Stimulated activated effector memory CD8-positive, alpha-beta T cell treated with anti-CD3 and anti-CD28 coated beads, Interleukin-12 subunit alpha, Interleukin-12 subunit beta, amount 100 ng/mL, for 72 hours (primary cell): ENCODE results near the gene ZFR2.

ENCODE experiments used
- ATAC-seq: fragments of 150-1000 bp; cut with Tn5 transposase; 2 replicates; pipeline ENCODE4 v1.10.0; 2021
- DNase-seq, 2 donors: peaks; one replicate each; pipeline ENCODE4 v3.0.0; 2021 to 2022; ENCODE audit warnings: low spot score in 2 of 2
- H3K27ac Mint-ChIP-seq: one replicate; pipeline ENCODE4 v1.8.0; 2022; ENCODE audit warnings: mild to moderate bottlenecking, mixed read lengths
- H3K36me3 Mint-ChIP-seq: one replicate; pipeline ENCODE4 v1.8.0; 2022; ENCODE audit warnings: mild to moderate bottlenecking, mixed read lengths
- H3K4me1 Mint-ChIP-seq: one replicate; pipeline ENCODE4 v1.8.0; 2022; ENCODE audit warnings: mixed read lengths
- H3K4me3 Mint-ChIP-seq: one replicate; pipeline ENCODE4 v1.8.0; 2022; ENCODE audit warnings: mild to moderate bottlenecking, mixed read lengths
- H3K9me3 Mint-ChIP-seq: one replicate; pipeline ENCODE4 v1.8.0; 2022; ENCODE audit warnings: mixed read lengths

The ZFR2 gene

DNA sequence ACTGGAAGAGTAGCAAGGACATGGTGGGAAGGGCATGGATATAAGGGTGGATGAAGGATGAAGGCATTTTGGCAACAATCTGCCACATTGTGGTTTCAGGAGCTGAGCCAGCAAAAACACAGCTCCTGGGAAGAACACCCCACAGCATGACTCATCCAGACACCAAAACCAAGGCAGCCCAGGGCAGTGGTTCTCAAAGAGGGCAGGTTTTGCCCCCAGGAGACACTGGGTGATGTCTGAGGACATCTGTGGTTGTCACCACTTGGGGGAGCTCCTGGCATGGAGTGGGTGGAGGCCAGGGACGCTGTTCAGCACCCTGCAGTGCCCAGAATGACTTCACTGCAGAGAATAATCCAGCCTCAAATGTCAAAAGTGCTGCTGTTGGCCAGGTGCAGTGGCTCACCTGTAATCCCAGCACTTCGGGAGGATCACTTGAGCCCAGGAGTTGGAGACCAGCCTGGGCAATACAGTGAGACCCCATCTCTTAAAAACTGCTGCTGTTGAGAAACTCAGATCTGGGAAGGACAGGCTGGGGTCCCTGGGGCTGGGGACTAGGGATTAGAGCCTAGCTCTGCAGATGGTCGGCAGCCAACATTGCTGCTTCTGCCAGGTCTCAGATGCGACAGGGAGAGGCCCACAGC is 16.1 kb downstream of the ZFR2 start:
- H3K9me3 Mint-ChIP-seq: peaks cover 3% of the 10 kb centered on the region
- no peaks in the 10 kb centered on the region for H3K4me1 Mint-ChIP-seq
- peak in 1 of 2 donors; percentile 51 for DNase-seq
- H3K4me3 Mint-ChIP-seq: no peak overlapping the region
- peak; percentile 65 for ATAC-seq
- no peaks in the 10 kb centered on the region for H3K36me3 Mint-ChIP-seq
- H3K27ac Mint-ChIP-seq: no peak overlapping the region

DNA sequence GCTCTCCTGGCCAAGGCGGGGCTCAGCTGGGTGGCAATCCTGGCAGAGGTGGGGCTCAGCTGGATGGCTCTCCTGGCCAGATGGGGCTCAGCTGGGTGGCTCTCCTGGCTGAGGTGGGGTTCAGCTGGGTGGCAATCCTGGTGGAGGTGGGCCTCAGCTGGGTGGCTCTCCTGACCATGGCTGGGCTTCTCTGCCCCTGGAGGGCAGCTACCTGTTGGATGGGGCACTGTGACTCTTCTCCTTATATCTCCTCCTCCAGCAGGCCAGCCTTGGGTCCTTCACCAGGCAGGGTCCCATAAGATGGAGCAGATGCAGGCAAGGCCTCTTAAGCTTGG is 16.7 kb downstream of the ZFR2 start:
- no peak overlapping the region for H3K4me3 Mint-ChIP-seq
- no peak for DNase-seq
- peaks cover 3% of the 10 kb centered on the region for H3K9me3 Mint-ChIP-seq
- no peak overlapping the region for H3K27ac Mint-ChIP-seq
- no peaks in the 10 kb centered on the region for H3K4me1 Mint-ChIP-seq
- no peaks in the 10 kb centered on the region for H3K36me3 Mint-ChIP-seq
- ATAC-seq: no peak

DNA sequence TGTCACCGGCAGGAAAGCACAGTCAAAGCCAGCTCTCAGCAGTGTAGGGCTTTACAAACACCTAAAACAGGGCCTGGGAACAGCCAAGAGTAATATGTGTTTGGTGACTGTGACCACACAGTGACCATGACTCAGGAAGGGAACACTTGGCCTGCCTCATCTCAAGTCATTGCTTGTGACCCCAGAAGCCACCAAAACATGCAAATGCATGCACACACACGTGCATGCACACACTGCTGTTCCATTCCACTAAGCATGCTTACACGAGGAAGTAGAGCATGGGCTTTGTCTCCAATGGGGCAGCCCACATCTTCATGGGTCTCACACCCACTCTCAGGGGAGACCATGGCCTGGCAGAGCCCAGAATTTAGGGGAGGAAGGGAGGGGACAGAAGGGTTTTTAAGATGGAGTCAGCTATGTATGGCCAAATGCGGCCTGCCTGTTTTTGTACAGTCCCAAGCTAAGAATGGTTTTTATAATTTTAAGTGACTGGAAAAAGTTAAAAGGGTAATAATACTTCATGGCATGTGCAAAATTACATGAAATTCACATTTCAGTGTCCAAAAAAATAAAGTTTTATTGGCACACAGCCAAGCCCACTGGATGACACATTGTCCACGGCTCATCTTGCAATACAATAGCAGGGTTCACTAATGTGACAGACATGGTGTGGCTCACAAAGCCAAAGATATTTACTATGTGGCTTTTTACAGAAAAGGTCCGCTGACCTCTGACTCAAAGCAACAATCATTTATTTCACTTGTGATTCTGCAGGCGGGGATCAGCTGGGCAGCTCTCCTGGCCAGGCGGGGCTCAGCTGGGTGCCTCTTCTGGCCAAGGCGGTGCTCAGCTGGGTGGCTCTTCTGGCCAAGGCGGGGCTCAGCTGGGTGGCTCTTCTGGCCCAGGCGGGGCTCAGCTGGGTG is 17.3 kb downstream of the ZFR2 start:
- Mint-ChIP-seq H3K4me3 (no peak overlapping the region), H3K36me3 (no peaks in the 10 kb centered on the region)
- DNase-seq: no peak

DNA sequence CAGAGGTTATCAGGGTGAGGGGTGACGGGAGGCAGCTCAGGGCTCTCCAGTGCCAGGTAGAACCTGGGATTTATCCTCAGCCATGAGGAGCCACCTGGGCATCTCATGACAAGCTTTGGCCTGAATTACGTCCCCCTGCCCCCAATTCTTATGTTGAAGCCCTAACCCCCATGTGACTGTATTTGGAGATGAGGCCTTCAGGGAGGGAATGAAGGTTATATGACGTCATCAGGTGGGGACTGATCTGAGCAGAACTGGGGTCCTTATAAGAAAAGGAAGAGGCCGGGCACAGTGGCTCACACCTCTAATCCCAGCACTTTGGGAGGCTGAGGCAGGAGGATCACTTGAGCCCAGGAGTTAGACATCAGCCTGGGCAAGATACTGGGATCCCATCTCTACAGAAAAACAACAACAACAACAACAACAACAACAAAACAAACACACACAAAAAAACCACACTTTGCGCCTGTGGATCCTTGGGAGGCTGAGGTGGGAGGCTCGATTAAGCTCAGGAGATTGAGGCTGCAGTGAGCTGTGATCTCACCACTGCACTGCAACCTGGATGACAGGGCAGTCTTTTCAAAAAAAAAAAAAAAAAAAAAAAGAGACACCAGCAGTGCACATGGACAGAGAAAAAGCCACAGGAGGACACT is 18.4 kb downstream of the ZFR2 start:
- no peak overlapping the region for H3K27ac Mint-ChIP-seq
- DNase-seq (no peak), ATAC-seq (no peak)
- no peaks in the 10 kb centered on the region for H3K36me3 Mint-ChIP-seq
- H3K4me1 Mint-ChIP-seq: no peaks in the 10 kb centered on the region
- no peak overlapping the region for H3K4me3 Mint-ChIP-seq
- peaks cover 3% of the 10 kb centered on the region for H3K9me3 Mint-ChIP-seq

More for the DNA sequence above, 17.3 kb downstream of the ZFR2 start:
- Mint-ChIP-seq H3K4me1 (no peaks in the 10 kb centered on the region), H3K27ac (no peak overlapping the region), H3K9me3 (peaks cover 3% of the 10 kb centered on the region)
- no peak for ATAC-seq

DNA sequence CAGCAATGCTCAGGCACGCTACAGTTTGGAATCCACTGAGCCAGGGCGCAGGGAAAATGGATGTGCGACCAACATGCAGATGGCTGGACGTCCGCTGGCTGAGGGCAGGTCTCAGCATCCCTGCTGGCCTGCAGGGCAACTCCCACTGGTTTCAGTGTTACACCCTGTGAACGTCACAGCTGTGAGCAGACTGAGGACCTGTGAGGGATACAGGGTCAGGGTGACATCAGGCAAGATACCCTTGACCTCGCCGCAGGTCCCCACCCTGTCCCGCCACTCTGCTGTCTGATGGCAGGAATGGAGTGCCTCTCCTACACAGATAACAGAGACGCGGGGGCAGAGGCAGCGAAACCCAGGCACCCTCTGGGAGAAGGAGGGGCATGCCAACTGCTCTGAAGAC is 19.1 kb downstream of the ZFR2 start:
- Mint-ChIP-seq H3K36me3 (no peaks in the 10 kb centered on the region), H3K9me3 (peaks cover 3% of the 10 kb centered on the region), H3K27ac (no peak overlapping the region), H3K4me3 (no peak overlapping the region), H3K4me1 (no peaks in the 10 kb centered on the region)
- DNase-seq: no peak
- ATAC-seq: no peak

DNA sequence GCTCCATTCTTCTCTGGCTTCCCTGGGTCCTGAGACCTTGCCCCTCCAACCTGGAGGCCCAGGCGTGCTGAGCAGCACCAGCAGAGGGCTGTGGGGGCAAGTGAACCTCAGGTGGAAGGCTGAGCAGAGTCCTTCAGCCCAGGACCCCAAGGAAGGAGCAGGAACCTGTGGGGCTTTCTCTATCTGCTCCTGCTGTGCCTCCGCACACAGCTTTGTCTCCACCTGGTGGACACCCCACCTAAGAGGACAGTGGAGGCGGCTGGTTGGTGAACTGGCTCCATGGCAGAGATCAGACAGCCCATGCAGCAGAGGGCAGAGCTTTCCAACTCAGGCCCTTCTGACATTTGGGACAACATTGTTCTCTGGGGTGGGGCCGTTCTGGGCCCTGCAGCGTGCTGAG is 19.7 kb downstream of the ZFR2 start:
- DNase-seq: peak; percentile 27 to 64
- Mint-ChIP-seq H3K4me3 (no peak overlapping the region), H3K4me1 (no peaks in the 10 kb centered on the region), H3K36me3 (no peaks in the 10 kb centered on the region), H3K27ac (peak overlapping the region; percentile 14), H3K9me3 (peaks cover 3% of the 10 kb centered on the region)
- peak; percentile 81 for ATAC-seq

DNA sequence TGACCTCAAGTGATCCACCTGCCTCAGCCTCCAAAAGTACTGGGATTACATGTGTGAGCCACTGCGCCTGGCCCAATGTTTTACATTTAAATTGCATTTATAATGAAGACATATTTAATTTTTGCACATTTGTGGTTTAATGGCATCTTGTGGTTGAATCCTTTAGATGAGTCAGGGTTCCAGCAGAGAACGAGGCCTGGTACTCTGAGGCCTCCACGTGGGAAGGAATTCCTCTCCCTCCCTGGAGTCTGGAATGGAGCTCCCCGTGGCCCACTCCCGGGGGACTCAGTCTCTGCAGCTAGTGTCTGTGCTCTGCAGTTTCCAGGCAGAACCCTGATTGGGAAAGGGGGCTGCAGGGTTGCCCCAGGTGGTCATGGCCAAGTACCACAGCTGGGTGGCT is 24.2 kb downstream of the ZFR2 start:
- Mint-ChIP-seq H3K36me3 (no peaks in the 10 kb centered on the region), H3K4me1 (no peaks in the 10 kb centered on the region), H3K4me3 (no peak overlapping the region), H3K27ac (no peak overlapping the region), H3K9me3 (no peaks in the 10 kb centered on the region)
- DNase-seq (no peak), ATAC-seq (no peak)

DNA sequence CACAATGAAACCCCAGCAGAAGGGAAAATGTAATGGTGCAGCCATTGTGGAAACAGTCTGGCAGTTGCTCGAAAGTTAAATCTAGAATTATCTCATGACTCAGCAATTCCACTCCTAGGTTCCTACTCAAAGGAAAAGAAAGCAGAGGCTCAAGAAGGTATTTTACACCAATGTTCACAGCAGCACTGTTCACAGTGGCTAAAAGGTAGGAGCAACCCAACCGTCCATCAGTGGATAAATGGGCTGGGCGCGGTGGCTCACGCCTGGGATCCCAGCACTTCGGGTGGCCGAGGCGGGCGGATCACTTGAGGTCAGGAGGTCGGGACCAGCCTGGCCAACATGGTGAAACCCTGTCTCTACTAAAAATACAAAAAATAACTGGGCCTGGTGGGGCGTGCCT is 25.9 kb downstream of the ZFR2 start:
- H3K4me1 Mint-ChIP-seq: no peaks in the 10 kb centered on the region
- no peak for DNase-seq
- H3K36me3 Mint-ChIP-seq: no peaks in the 10 kb centered on the region
- no peak for ATAC-seq
- H3K27ac Mint-ChIP-seq: no peak overlapping the region
- no peaks in the 10 kb centered on the region for H3K9me3 Mint-ChIP-seq
- H3K4me3 Mint-ChIP-seq: no peak overlapping the region

DNA sequence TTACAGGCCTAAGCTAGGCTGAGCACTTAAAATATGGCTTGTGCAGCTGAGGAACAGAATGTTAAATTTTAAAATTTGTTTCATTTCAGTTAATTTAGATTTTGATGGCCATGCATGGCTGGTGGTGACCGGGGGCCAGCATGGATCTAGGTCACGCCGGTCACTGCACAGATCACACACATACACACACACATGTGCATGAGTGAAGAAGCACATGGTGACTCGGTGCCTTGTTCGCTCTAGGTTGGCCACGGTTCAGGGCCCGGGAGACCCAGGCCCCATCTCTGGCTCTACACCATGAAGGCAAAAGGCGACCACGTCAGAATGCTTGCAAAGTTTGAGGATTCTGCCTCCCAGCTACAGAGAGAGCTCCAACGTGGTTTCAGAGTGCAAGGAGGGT is 28.0 kb downstream of the ZFR2 start:
- H3K9me3 Mint-ChIP-seq: no peaks in the 10 kb centered on the region
- H3K4me3 Mint-ChIP-seq: no peak overlapping the region
- H3K36me3 Mint-ChIP-seq: no peaks in the 10 kb centered on the region
- DNase-seq (no peak), ATAC-seq (no peak)
- no peaks in the 10 kb centered on the region for H3K4me1 Mint-ChIP-seq
- no peak overlapping the region for H3K27ac Mint-ChIP-seq

DNA sequence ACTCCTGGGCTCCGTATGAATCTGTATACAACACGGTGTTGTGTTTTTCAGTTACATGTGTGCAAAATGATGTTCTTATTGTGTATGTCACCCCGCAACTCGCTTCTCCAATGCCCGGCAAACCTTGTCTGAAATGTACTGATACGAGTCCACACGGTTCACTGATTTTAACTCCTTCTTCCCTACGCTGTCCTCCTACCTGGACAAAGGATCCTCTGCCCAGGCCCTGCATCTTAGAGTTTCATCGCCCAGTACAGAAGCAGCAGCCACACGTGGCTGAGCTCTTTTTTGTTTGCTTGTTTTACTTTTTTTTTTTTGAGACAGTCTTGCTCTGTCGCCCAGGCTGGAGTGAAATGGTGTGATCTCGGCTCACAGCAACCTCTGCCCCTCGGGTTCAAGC is 28.9 kb downstream of the ZFR2 start:
- Mint-ChIP-seq H3K9me3 (no peaks in the 10 kb centered on the region), H3K4me3 (no peak overlapping the region), H3K36me3 (no peaks in the 10 kb centered on the region), H3K4me1 (no peaks in the 10 kb centered on the region), H3K27ac (no peak overlapping the region)
- DNase-seq (no peak), ATAC-seq (no peak)

DNA sequence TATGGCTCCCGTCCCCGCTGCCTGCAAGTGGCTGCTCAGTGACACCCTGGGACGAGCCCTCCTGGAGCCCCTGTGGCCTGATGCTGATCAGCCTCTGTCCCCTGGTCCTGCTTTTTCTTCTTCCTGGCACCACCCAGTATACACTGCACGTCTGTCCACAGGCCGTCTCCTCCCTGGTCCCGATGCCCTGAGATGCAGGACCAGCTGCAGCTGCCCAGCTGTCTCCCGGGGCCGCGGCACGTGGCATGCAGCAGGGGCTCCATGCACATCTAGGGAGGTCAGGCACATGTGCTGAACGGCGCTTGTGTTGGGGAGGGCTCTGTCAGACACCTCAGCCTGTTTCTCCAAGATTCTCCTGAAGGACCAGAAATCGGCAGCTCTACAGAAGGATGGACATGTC is 30.2 kb downstream of the ZFR2 start:
- no peak overlapping the region for H3K4me3 Mint-ChIP-seq
- H3K9me3 Mint-ChIP-seq: no peaks in the 10 kb centered on the region
- DNase-seq: no peak
- H3K4me1 Mint-ChIP-seq: no peaks in the 10 kb centered on the region
- peak overlapping the region; percentile 26 for H3K27ac Mint-ChIP-seq
- ATAC-seq: no peak
- H3K36me3 Mint-ChIP-seq: no peaks in the 10 kb centered on the region

DNA sequence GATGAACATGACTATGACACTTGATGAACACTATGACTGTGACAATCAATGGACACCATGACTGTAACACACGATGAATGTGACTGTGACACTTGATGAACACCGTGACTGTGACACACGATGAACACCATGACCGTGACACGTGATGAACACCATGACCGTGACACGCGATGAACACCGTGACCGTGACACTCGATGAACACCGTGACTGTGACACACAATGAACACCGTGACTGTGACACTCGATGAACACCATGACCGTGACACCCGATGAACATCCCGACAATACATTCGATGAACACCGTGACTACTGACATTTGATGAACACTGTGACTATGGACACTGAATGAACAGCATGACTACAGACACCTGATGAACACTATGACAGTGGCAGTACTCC is 30.9 kb downstream of the ZFR2 start:
- H3K9me3 Mint-ChIP-seq: no peaks in the 10 kb centered on the region
- DNase-seq (no peak), ATAC-seq (no peak)
- no peaks in the 10 kb centered on the region for H3K36me3 Mint-ChIP-seq
- no peaks in the 10 kb centered on the region for H3K4me1 Mint-ChIP-seq
- no peak overlapping the region for H3K27ac Mint-ChIP-seq
- H3K4me3 Mint-ChIP-seq: no peak overlapping the region

DNA sequence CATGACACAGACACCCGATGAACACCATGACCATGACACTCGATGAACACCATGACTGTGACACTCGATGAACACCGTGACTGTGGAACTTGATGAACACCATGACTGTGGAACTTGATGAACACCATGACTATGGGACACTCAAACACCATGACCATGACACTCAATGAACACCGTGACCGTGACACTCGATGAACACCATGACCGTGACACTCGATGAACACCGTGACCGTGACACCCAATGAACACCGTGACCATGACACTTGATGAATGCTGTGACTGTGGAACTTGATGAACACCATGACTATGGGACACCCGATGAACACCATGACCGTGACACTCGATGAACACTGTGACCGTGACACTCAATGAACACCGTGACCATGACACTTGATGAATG is 31.5 kb downstream of the ZFR2 start:
- Mint-ChIP-seq H3K4me3 (no peak overlapping the region), H3K4me1 (no peaks in the 10 kb centered on the region), H3K9me3 (no peaks in the 10 kb centered on the region), H3K27ac (no peak overlapping the region), H3K36me3 (no peaks in the 10 kb centered on the region)
- DNase-seq: no peak
- ATAC-seq: no peak

DNA sequence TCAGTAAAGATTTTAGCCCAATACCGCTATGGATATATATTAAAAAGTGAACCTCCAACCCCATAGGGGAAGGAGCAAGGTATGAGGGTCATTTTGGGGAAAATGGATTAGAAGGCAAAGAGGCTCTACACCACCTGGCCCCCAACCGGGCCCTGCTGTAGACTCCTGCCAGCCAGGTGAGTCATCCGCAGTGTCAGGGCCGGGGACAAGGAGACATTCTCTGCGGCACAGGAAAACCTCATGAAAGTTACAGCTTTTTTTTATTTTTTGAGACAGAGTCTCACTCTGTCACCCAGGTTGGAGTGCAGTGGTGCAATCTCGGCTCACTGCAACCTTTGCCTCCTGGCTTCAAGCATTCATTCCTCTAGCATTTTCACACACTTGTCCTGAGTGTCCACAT is 32.0 kb downstream of the ZFR2 start:
- H3K4me1 Mint-ChIP-seq: no peaks in the 10 kb centered on the region
- H3K27ac Mint-ChIP-seq: no peak overlapping the region
- DNase-seq: no peak
- no peak overlapping the region for H3K4me3 Mint-ChIP-seq
- peak; percentile 74 for ATAC-seq
- H3K9me3 Mint-ChIP-seq: no peaks in the 10 kb centered on the region
- no peaks in the 10 kb centered on the region for H3K36me3 Mint-ChIP-seq

DNA sequence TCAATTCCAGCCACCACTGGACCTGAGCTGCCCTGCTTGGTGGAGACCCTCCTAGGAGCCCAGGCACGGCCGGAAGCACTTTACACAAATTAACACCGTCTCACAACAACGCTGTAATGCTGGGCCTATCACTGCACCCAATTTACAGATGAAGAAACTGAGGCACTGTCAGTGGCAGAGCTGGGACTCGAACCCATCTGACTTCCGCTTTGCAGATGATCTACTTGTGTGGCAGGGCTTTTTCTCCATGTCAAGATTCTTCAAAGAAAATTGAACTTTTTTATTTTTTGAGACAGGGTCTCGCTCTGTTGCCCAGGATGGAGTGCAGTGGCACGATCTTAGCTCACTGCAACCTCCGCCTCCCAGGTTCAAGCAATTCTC is 33.8 kb downstream of the ZFR2 start:
- no peak for ATAC-seq
- no peak overlapping the region for H3K4me3 Mint-ChIP-seq
- no peak for DNase-seq
- H3K9me3 Mint-ChIP-seq: no peaks in the 10 kb centered on the region
- no peaks in the 10 kb centered on the region for H3K4me1 Mint-ChIP-seq
- no peaks in the 10 kb centered on the region for H3K36me3 Mint-ChIP-seq
- no peak overlapping the region for H3K27ac Mint-ChIP-seq
